Subcutaneous adipose tissue (tissue), 4 donors: ENCODE measurements around the gene C14orf93. TPM values are rescaled to one million over a fixed set of nuclear protein-coding genes. Genes with fewer than 3 reads are reported as not detected.

Source experiments
- CTCF ChIP-seq: fragments of 450-650 bp; IDR thresholded peaks from one replicate; pipeline ENCODE4 v1.5.1; 2016; ENCODE audit warnings: low read depth, mild to moderate bottlenecking, control low read depth, antibody characterized with exemption, moderate library complexity
- total RNA-seq, 4 donors: library from RNA; depleted of rRNA; stranded (reverse); fragments of >200 nt; gene quantifications; one replicate each; pipeline ENCODE4 v1.1.0, GENCODE V29; 2016

C14orf93 gene
- total RNA-seq: 10 to 100 TPM in 3 of 4 donors, 1 to 10 TPM in 1; 6.8 to 13.9 (median 12.3) TPM

- TF ChIP-seq CTCF: no peak
Measured at GRCh38 chr14:23009939-23010726, at the start of gene C14orf93. Gene C14orf93 (minus strand): TSS chr14:23010143. CDS start chr14:22999023, 11,120 bp downstream.

- TF ChIP-seq CTCF: no peak
Measured at GRCh38 chr14:23058654-23059504, 48.9 kb upstream of the C14orf93 start.

- TF ChIP-seq CTCF: no peak
Measured at GRCh38 chr14:23057757-23058653, 48.1 kb upstream of the C14orf93 start.

- TF ChIP-seq CTCF: no peak
Measured at GRCh38 chr14:23056956-23057756, 47.2 kb upstream of the C14orf93 start, which contains the start of gene CDH24. Gene CDH24 (minus strand): TSS chr14:23057520. CDS start chr14:23055733, 1,787 bp downstream.

- no peak for TF ChIP-seq CTCF
Measured at GRCh38 chr14:23056145-23056955, 46.4 kb upstream of the C14orf93 start.

GRCh38 chr14:23055621-23056144 lies 45.7 kb upstream of the C14orf93 start:
- no peak for TF ChIP-seq CTCF
